Stimulated activated CD4-positive, alpha-beta T cell treated with anti-CD3 and anti-CD28 coated beads, Interleukin-12 subunit alpha, Interleukin-12 subunit beta, amount 100 ng/mL, for 48 hours (primary cell): ENCODE results near the gene HCRTR1.

ENCODE experiments used
- DNase-seq, 3 donors: peaks; one replicate each; pipeline ENCODE4 v3.0.0-alpha.2; 2020; ENCODE audit warnings: low read depth in 2 of 3, low spot score in 1 of 3

HCRTR1 gene

GRCh38 chr1:31617218-31617915 lies at the start of gene HCRTR1:
TSS of gene HCRTR1 (plus strand) at chr1:31617689. CDS start at chr1:31619193, 1,504 bp downstream.
- DNase-seq = no peak

- no peak for DNase-seq
Measured at GRCh38 chr1:31567956-31568570, 49.4 kb upstream of the HCRTR1 start.

GRCh38 chr1:31568895-31569595 lies 48.4 kb upstream of the HCRTR1 start:
- no peak for DNase-seq

- no peak for DNase-seq
Measured at GRCh38 chr1:31569596-31570173, 47.8 kb upstream of the HCRTR1 start.

GRCh38 chr1:31570228-31570627 lies 47.3 kb upstream of the HCRTR1 start:
- no peak for DNase-seq

GRCh38 chr1:31570906-31571305 lies 46.6 kb upstream of the HCRTR1 start:
- DNase-seq = no peak

- no peak for DNase-seq
Measured at GRCh38 chr1:31571340-31572295, 45.9 kb upstream of the HCRTR1 start.

GRCh38 chr1:31572323-31573104 lies 45.0 kb upstream of the HCRTR1 start:
- DNase-seq = no peak

GRCh38 chr1:31573261-31573660 lies 44.2 kb upstream of the HCRTR1 start:
- no peak for DNase-seq

- DNase-seq = no peak
Measured at GRCh38 chr1:31574749-31575368, 42.6 kb upstream of the HCRTR1 start.

GRCh38 chr1:31575369-31576140 lies 41.9 kb upstream of the HCRTR1 start:
- no peak for DNase-seq

GRCh38 chr1:31576201-31576669 lies 41.3 kb upstream of the HCRTR1 start, which contains the start of gene TINAGL1:
TSS of gene TINAGL1 (plus strand) at chr1:31576515. CDS start at chr1:31577149, 634 bp downstream.
- no peak for DNase-seq

- no peak for DNase-seq
Measured at GRCh38 chr1:31576743-31577455, 40.6 kb upstream of the HCRTR1 start.

GRCh38 chr1:31577515-31578192 lies 39.8 kb upstream of the HCRTR1 start:
- no peak for DNase-seq

- DNase-seq = no peak
Measured at GRCh38 chr1:31579374-31579773, 38.1 kb upstream of the HCRTR1 start.

GRCh38 chr1:31580513-31580870 lies 37.0 kb upstream of the HCRTR1 start:
- no peak for DNase-seq

GRCh38 chr1:31580891-31581603 lies 36.4 kb upstream of the HCRTR1 start:
- DNase-seq = no peak
